ENCODE data around the gene FRK. TPM values are rescaled to one million over a fixed set of nuclear protein-coding genes. Genes with fewer than 3 reads are reported as not detected.
"Not testable (repeated sequence)": the region's sequence is repeated elsewhere in the genome, so short reads cannot be mapped to it uniquely, and the experiment has no call there.

The FRK gene
- total RNA-seq, 1 donor from 2014 or later, result 1.6 TPM

DNA sequence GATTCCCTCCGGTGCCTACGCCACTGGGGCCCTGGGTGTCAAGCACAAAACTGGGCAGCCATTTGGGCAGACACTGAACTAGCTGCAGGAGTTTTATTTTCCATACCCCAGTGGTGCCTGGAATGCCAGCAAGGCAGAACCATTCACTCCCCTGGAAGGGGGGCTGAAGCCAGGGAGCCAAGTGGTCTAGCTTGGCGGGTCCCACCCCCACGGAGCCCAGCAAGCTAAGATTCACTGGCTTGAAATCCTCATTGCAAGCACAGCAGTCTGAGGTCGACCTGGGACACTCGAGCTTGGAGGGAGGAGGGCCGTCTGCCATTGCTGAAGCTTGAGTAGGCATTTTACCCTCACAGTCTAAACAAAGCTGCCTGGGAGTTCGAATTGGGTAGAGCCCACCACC is 125.3 kb downstream of the FRK start:
- Histone ChIP-seq H3K27ac (ENCODE audit: low read depth, low read length) (no peak overlapping the region), H3K36me3 (ENCODE audit: control insufficient read depth in 3 of 3, insufficient read depth in 3 of 3, low read length in 3 of 3) (no peaks in the 10 kb centered on the region), H3K4me1 (ENCODE audit: control insufficient read depth in 3 of 3, insufficient read depth in 3 of 3, low read length in 3 of 3) (no peaks in the 10 kb centered on the region), H3K9me3 (ENCODE audit: control insufficient read depth in 3 of 3, low read length in 3 of 3) (no peaks in the 10 kb centered on the region), H3K4me3 (ENCODE audit: low read length in 3 of 3) (no peak overlapping the region), H3K9ac (ENCODE audit: low read depth in 1 of 3, low read length in 3 of 3) (no peak overlapping the region), H3K27me3 (ENCODE audit: control insufficient read depth in 3 of 3, insufficient read depth in 3 of 3, low read length in 3 of 3) (no peaks in the 10 kb centered on the region)

- Histone ChIP-seq H3K27ac (ENCODE audit: low read depth, low read length) (no peak overlapping the region), H3K27me3 (ENCODE audit: control insufficient read depth in 3 of 3, insufficient read depth in 3 of 3, low read length in 3 of 3) (no peaks in the 10 kb centered on the region), H3K36me3 (ENCODE audit: control insufficient read depth in 3 of 3, insufficient read depth in 3 of 3, low read length in 3 of 3) (no peaks in the 10 kb centered on the region), H3K9me3 (ENCODE audit: control insufficient read depth in 3 of 3, low read length in 3 of 3) (no peaks in the 10 kb centered on the region), H3K9ac (ENCODE audit: low read depth in 1 of 3, low read length in 3 of 3) (no peak overlapping the region), H3K4me1 (ENCODE audit: control insufficient read depth in 3 of 3, insufficient read depth in 3 of 3, low read length in 3 of 3) (no peaks in the 10 kb centered on the region), H3K4me3 (ENCODE audit: low read length in 3 of 3) (no peak overlapping the region)
Observed at GRCh38 chr6:115934829-115935228, 125.9 kb downstream of the FRK start.

DNA sequence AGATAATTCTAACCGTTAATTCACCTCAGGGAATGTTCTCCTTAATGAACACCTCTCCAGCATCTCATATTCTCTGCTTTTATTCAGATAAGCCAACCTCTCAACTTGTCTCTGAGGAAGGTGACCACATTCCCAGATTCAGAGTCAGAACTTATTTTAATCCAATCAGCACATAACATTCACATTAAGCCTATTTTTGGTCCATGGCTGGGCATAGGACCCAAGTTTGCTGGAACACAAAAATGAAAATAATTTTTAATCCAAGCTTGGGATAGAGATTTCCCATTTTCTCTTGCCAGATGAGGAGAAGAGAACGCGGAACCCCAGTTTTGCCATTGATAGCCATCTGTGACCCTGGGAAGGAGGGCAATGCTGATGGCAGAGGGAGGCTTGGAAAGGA is 126.5 kb downstream of the FRK start:
- H3K4me1 ChIP-seq (ENCODE audit: control insufficient read depth in 3 of 3, insufficient read depth in 3 of 3, low read length in 3 of 3), result no peaks in the 10 kb centered on the region
- no peak overlapping the region for H3K27ac ChIP-seq (ENCODE audit: low read depth, low read length)
- no peaks in the 10 kb centered on the region for H3K9me3 ChIP-seq (ENCODE audit: control insufficient read depth in 3 of 3, low read length in 3 of 3)
- H3K36me3 ChIP-seq (ENCODE audit: control insufficient read depth in 3 of 3, insufficient read depth in 3 of 3, low read length in 3 of 3), result no peaks in the 10 kb centered on the region
- no peak overlapping the region for H3K4me3 ChIP-seq (ENCODE audit: low read length in 3 of 3)
- no peaks in the 10 kb centered on the region for H3K27me3 ChIP-seq (ENCODE audit: control insufficient read depth in 3 of 3, insufficient read depth in 3 of 3, low read length in 3 of 3)
- H3K9ac ChIP-seq (ENCODE audit: low read depth in 1 of 3, low read length in 3 of 3), result no peak overlapping the region

- no peak overlapping the region for H3K4me3 ChIP-seq (ENCODE audit: low read length in 3 of 3)
- no peaks in the 10 kb centered on the region for H3K4me1 ChIP-seq (ENCODE audit: control insufficient read depth in 3 of 3, insufficient read depth in 3 of 3, low read length in 3 of 3)
- H3K9ac ChIP-seq (ENCODE audit: low read depth in 1 of 3, low read length in 3 of 3), result no peak overlapping the region
- H3K36me3 ChIP-seq (ENCODE audit: control insufficient read depth in 3 of 3, insufficient read depth in 3 of 3, low read length in 3 of 3), result no peaks in the 10 kb centered on the region
- H3K9me3 ChIP-seq (ENCODE audit: control insufficient read depth in 3 of 3, low read length in 3 of 3), result no peaks in the 10 kb centered on the region
- no peak overlapping the region for H3K27ac ChIP-seq (ENCODE audit: low read depth, low read length)
- no peaks in the 10 kb centered on the region for H3K27me3 ChIP-seq (ENCODE audit: control insufficient read depth in 3 of 3, insufficient read depth in 3 of 3, low read length in 3 of 3)
Observed at GRCh38 chr6:115932481-115932880, 128.2 kb downstream of the FRK start.

DNA sequence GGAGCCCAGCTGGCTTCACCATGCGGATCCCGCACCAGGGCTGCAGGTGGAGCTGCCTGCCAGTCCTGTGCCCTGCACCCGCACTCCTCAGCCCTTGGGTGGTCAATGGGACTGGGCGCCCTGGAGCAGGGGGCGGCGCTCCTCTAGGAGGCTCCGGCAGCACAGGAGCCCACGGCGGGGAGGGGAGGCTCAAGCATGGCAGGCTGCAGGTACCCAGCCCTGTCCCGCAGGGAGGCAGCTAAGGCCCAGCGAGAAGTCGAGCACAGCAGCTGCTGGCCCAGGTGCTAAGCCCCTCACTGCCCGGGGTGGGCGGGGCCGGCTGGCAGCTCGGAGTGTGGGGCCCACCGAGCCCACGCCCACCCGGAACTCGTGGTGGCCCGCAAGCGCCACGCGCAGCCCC is 132.7 kb downstream of the FRK start:
- H3K27me3 ChIP-seq (ENCODE audit: control insufficient read depth in 3 of 3, insufficient read depth in 3 of 3, low read length in 3 of 3); H3K27ac ChIP-seq (ENCODE audit: low read depth, low read length); H3K4me3 ChIP-seq (ENCODE audit: low read length in 3 of 3); H3K36me3 ChIP-seq (ENCODE audit: control insufficient read depth in 3 of 3, insufficient read depth in 3 of 3, low read length in 3 of 3); H3K9ac ChIP-seq (ENCODE audit: low read depth in 1 of 3, low read length in 3 of 3); H3K9me3 ChIP-seq (ENCODE audit: control insufficient read depth in 3 of 3, low read length in 3 of 3); H3K4me1 ChIP-seq (ENCODE audit: control insufficient read depth in 3 of 3, insufficient read depth in 3 of 3, low read length in 3 of 3): not testable (repeated sequence)

GRCh38 chr6:115922971-115923370 is 137.7 kb downstream of the FRK start:
- no peaks in the 10 kb centered on the region for H3K4me1 ChIP-seq (ENCODE audit: control insufficient read depth in 3 of 3, insufficient read depth in 3 of 3, low read length in 3 of 3)
- no peak overlapping the region for H3K4me3 ChIP-seq (ENCODE audit: low read length in 3 of 3)
- H3K27ac ChIP-seq (ENCODE audit: low read depth, low read length), result no peak overlapping the region
- no peaks in the 10 kb centered on the region for H3K36me3 ChIP-seq (ENCODE audit: control insufficient read depth in 3 of 3, insufficient read depth in 3 of 3, low read length in 3 of 3)
- H3K9ac ChIP-seq (ENCODE audit: low read depth in 1 of 3, low read length in 3 of 3), result no peak overlapping the region
- H3K27me3 ChIP-seq (ENCODE audit: control insufficient read depth in 3 of 3, insufficient read depth in 3 of 3, low read length in 3 of 3), result no peaks in the 10 kb centered on the region
- H3K9me3 ChIP-seq (ENCODE audit: control insufficient read depth in 3 of 3, low read length in 3 of 3), result no peaks in the 10 kb centered on the region

GRCh38 chr6:115914098-115914497 is 146.6 kb downstream of the FRK start:
- H3K4me1 ChIP-seq (ENCODE audit: control insufficient read depth in 3 of 3, insufficient read depth in 3 of 3, low read length in 3 of 3), result no peaks in the 10 kb centered on the region
- H3K9me3 ChIP-seq (ENCODE audit: control insufficient read depth in 3 of 3, low read length in 3 of 3), result no peaks in the 10 kb centered on the region
- no peaks in the 10 kb centered on the region for H3K36me3 ChIP-seq (ENCODE audit: control insufficient read depth in 3 of 3, insufficient read depth in 3 of 3, low read length in 3 of 3)
- no peak overlapping the region for H3K9ac ChIP-seq (ENCODE audit: low read depth in 1 of 3, low read length in 3 of 3)
- no peaks in the 10 kb centered on the region for H3K27me3 ChIP-seq (ENCODE audit: control insufficient read depth in 3 of 3, insufficient read depth in 3 of 3, low read length in 3 of 3)
- no peak overlapping the region for H3K4me3 ChIP-seq (ENCODE audit: low read length in 3 of 3)
- no peak overlapping the region for H3K27ac ChIP-seq (ENCODE audit: low read depth, low read length)

- Histone ChIP-seq H3K4me1 (ENCODE audit: control insufficient read depth in 3 of 3, insufficient read depth in 3 of 3, low read length in 3 of 3) (no peaks in the 10 kb centered on the region), H3K36me3 (ENCODE audit: control insufficient read depth in 3 of 3, insufficient read depth in 3 of 3, low read length in 3 of 3) (no peaks in the 10 kb centered on the region), H3K27me3 (ENCODE audit: control insufficient read depth in 3 of 3, insufficient read depth in 3 of 3, low read length in 3 of 3) (no peaks in the 10 kb centered on the region), H3K4me3 (ENCODE audit: low read length in 3 of 3) (no peak overlapping the region), H3K27ac (ENCODE audit: low read depth, low read length) (no peak overlapping the region), H3K9me3 (ENCODE audit: control insufficient read depth in 3 of 3, low read length in 3 of 3) (no peaks in the 10 kb centered on the region), H3K9ac (ENCODE audit: low read depth in 1 of 3, low read length in 3 of 3) (no peak overlapping the region)
Observed at GRCh38 chr6:115909923-115910546, 150.7 kb downstream of the FRK start.

DNA sequence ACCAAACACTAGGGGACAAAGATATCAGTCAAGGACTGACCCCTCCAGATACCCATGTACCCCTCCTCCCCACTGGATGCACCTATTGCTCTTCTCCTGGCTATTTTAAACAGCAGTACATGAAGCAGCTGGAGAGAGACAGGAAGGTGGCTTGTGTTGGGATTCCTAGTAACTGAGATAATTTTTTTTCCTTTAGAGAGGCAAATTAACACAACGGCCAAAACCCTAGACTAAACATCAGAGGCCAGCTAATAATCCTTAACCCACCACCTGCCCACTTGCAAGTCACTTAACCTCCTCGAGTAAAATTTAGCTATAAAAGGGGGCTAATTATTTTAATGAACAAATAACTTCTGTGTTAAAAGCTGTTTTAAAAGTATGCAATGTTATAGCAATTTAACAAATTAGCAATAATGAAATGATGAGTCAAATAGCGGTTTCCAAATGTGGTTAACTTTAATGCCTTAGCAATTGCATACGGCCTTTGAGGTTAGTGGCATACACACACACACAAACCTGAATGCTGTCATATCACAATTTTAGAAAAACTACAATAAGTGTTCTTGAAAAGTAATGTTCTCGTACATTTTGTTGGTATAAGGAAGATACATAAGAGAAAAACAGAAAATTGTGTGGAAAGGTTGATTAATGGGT is 151.7 kb downstream of the FRK start:
- no peaks in the 10 kb centered on the region for H3K4me1 ChIP-seq (ENCODE audit: control insufficient read depth in 3 of 3, insufficient read depth in 3 of 3, low read length in 3 of 3)
- no peak overlapping the region for H3K4me3 ChIP-seq (ENCODE audit: low read length in 3 of 3)
- no peak overlapping the region for H3K9ac ChIP-seq (ENCODE audit: low read depth in 1 of 3, low read length in 3 of 3)
- H3K36me3 ChIP-seq (ENCODE audit: control insufficient read depth in 3 of 3, insufficient read depth in 3 of 3, low read length in 3 of 3), result no peaks in the 10 kb centered on the region
- no peaks in the 10 kb centered on the region for H3K27me3 ChIP-seq (ENCODE audit: control insufficient read depth in 3 of 3, insufficient read depth in 3 of 3, low read length in 3 of 3)
- no peak overlapping the region for H3K27ac ChIP-seq (ENCODE audit: low read depth, low read length)
- H3K9me3 ChIP-seq (ENCODE audit: control insufficient read depth in 3 of 3, low read length in 3 of 3), result no peaks in the 10 kb centered on the region

- Histone ChIP-seq H3K27me3 (ENCODE audit: control insufficient read depth in 3 of 3, insufficient read depth in 3 of 3, low read length in 3 of 3) (no peaks in the 10 kb centered on the region), H3K4me3 (ENCODE audit: low read length in 3 of 3) (no peak overlapping the region), H3K4me1 (ENCODE audit: control insufficient read depth in 3 of 3, insufficient read depth in 3 of 3, low read length in 3 of 3) (no peaks in the 10 kb centered on the region), H3K36me3 (ENCODE audit: control insufficient read depth in 3 of 3, insufficient read depth in 3 of 3, low read length in 3 of 3) (no peaks in the 10 kb centered on the region), H3K9ac (ENCODE audit: low read depth in 1 of 3, low read length in 3 of 3) (no peak overlapping the region), H3K9me3 (ENCODE audit: control insufficient read depth in 3 of 3, low read length in 3 of 3) (no peaks in the 10 kb centered on the region), H3K27ac (ENCODE audit: low read depth, low read length) (no peak overlapping the region)
Observed at GRCh38 chr6:115905471-115905870, 155.2 kb downstream of the FRK start.
